WERI-Rb-1 (cell line): ENCODE measurements around the gene ADI1.
"Not testable (repeated sequence)": the region's sequence is repeated elsewhere in the genome, so short reads cannot be mapped to it uniquely, and the experiment has no call there.

Experiments
- DNase-seq: peaks from one replicate; pipeline ENCODE4 v3.0.0-alpha.2; 2020
- H3K27ac ChIP-seq: fragments of 250-450 bp; sonication (Bioruptor Pico); 2 replicates; pipeline ENCODE4 v1.5.1; 2020; ENCODE audit warnings: mild to moderate bottlenecking, moderate library complexity
- H3K27me3 ChIP-seq: fragments of 250-450 bp; sonication (Bioruptor Pico); 2 replicates; pipeline ENCODE4 v1.5.1; 2021; ENCODE audit warnings: mild to moderate bottlenecking, low read depth, moderate library complexity; ENCODE audit not compliant: insufficient read depth, severe bottlenecking
- H3K36me3 ChIP-seq: fragments of 250-450 bp; sonication (Bioruptor Pico); 2 replicates; pipeline ENCODE4 v1.5.1; 2020; ENCODE audit warnings: mild to moderate bottlenecking, moderate library complexity
- H3K4me3 ChIP-seq: 2 replicates; pipeline ENCODE4 v1.5.1; 2011; ENCODE audit warnings: low read depth, mild to moderate bottlenecking, control low read depth, low read length
- H3K9me3 ChIP-seq: fragments of 250-450 bp; sonication (Bioruptor Pico); 2 replicates; pipeline ENCODE4 v1.5.1; 2021; ENCODE audit warnings: mild to moderate bottlenecking, moderate library complexity; ENCODE audit not compliant: severe bottlenecking
- TF ChIP-seq, protein P1 (sequence below): IDR thresholded peaks from 2 replicates; pipeline ENCODE4 v1.5.1; 2011; ENCODE audit warnings: low read depth, mild to moderate bottlenecking, control low read depth, inconsistent platforms, low read length

The ADI1 gene

DNA sequence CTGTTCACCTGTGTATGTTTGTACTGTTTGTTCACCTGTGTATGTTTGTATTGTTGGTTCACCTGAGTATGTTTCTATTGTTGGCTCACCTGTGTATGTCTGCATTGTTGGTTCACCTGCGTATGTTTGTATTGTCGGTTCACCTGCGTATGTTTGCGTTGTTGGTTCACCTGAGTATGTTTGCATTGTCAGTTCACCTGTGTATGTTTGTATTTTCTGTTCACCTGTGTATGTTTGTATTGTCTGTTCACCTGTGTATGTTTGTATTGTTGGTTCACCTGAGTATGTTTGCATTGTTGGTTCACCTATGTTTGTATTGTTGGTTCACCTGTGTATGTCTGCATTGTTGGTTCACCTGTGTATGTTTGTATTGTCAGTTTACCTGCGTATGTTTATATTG, 14.6 kb downstream of the ADI1 start:
- peaks cover 41% of the 10 kb centered on the region for H3K36me3 ChIP-seq

DNA sequence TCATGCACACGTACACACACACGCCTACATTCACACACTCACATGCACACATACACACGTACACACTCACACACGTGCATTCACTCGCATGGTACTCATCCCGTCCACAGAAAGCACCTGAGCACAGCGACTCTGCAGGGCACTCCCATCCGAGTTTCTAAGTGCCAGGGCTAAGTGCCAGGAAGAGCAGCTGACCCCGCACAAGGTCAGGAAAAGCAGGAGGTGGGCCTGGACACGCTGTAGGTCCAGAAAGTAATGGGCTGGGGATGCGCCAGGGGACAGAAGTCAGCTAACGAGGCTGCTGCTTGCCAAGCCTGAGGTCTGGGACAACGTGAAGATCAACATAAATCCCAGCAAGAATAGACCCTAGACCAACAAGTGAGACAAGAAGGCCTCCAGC, 15.8 kb downstream of the ADI1 start:
- peaks cover 43% of the 10 kb centered on the region for H3K36me3 ChIP-seq
- H3K27me3 ChIP-seq = no peaks in the 10 kb centered on the region
- no peak overlapping the region for H3K4me3 ChIP-seq
- TF ChIP-seq, protein P1, sequence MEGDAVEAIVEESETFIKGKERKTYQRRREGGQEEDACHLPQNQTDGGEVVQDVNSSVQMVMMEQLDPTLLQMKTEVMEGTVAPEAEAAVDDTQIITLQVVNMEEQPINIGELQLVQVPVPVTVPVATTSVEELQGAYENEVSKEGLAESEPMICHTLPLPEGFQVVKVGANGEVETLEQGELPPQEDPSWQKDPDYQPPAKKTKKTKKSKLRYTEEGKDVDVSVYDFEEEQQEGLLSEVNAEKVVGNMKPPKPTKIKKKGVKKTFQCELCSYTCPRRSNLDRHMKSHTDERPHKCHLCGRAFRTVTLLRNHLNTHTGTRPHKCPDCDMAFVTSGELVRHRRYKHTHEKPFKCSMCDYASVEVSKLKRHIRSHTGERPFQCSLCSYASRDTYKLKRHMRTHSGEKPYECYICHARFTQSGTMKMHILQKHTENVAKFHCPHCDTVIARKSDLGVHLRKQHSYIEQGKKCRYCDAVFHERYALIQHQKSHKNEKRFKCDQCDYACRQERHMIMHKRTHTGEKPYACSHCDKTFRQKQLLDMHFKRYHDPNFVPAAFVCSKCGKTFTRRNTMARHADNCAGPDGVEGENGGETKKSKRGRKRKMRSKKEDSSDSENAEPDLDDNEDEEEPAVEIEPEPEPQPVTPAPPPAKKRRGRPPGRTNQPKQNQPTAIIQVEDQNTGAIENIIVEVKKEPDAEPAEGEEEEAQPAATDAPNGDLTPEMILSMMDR = no peak
- H3K9me3 ChIP-seq = no peaks in the 10 kb centered on the region
- DNase-seq = no peak
- H3K27ac ChIP-seq = no peak overlapping the region

More for the DNA sequence above, 14.6 kb downstream of the ADI1 start:
- TF ChIP-seq, protein P1 = no peak
- H3K9me3 ChIP-seq = no peaks in the 10 kb centered on the region
- DNase-seq = no peak
- H3K27ac ChIP-seq = no peak overlapping the region
- H3K4me3 ChIP-seq = no peak overlapping the region
- H3K27me3 ChIP-seq = no peaks in the 10 kb centered on the region

DNA sequence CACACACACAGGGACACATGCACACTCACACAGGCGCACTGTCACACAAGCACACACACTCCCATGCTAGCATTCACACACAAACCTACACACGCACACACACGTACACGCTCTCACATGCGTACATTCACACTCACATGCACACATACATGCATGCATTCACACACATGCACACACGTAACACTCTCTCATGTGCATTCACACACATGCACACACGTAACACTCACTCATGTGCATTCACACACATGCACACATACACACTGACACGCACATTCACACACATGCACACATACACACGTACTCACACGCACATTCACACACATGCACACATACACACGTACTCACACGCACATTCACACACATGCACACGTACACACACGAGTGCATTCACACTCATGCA, 16.3 kb downstream of the ADI1 start:
- no peak overlapping the region for H3K4me3 ChIP-seq
- no peaks in the 10 kb centered on the region for H3K27me3 ChIP-seq
- H3K9me3 ChIP-seq = no peaks in the 10 kb centered on the region
- no peak for DNase-seq
- H3K27ac ChIP-seq = no peak overlapping the region
- H3K36me3 ChIP-seq = peaks cover 45% of the 10 kb centered on the region
- TF ChIP-seq, protein P1 = no peak

DNA sequence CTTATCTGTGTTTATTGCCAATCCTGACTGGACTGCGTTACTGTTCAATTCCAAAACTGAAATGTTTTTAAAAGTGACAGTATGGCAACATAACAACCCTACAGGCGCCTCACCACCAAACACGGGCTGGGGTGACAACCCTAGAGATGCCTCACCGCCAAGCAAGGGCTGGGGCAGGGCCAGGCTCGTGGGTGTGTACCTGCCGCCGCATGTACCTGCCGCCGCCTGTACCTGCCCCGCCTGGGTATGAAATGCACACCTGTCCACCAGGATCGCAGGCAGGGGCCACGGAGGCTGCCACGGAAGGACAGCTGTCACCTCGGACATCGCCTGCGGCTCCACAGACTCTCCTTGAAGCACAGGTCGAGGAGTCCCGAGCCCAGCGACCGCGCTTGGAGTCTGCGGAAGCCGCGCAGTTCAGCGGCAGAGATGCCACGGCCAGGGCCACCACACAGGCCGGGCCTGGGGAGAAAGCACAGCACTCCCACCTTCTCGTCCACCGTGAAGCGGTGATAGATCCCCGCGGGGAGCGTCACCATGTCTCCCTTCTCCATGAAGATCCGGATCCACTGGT, 18.9 kb downstream of the ADI1 start:
- no peaks in the 10 kb centered on the region for H3K27me3 ChIP-seq
- peaks cover 63% of the 10 kb centered on the region for H3K36me3 ChIP-seq
- peak; percentile 9 for DNase-seq
- H3K4me3 ChIP-seq = no peak overlapping the region
- no peaks in the 10 kb centered on the region for H3K9me3 ChIP-seq
- TF ChIP-seq, protein P1 = no peak
- no peak overlapping the region for H3K27ac ChIP-seq

DNA sequence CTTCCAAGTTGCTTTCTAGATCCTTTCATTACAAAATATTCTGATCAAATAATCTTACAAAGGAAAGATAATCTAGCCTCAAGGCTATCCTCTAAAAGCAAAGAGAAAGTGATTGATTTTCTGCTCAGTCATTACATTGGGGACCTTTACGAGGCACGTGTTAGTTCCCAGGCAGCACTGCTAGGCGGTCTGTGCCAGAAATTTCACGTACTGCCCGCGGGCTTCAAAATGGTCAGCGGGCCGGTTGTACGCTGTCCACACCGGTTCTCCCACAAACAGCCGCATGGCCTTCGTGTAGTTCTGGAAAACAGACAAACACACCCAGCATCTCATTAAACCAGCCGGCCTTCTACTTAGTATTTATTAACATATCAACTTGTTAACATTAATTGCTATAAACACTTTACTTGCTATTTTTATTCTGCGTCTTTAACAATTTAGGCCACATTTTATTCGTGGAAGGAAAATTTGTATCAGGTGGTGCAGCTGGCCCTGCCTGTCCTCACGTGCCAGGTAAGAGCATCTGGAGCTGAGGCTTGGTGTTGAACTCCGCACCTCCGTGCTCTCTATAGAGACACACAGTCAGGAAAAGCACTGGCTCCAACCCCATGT, 20.4 kb downstream of the ADI1 start:
- H3K4me3 ChIP-seq = no peak overlapping the region
- H3K27ac ChIP-seq = no peak overlapping the region
- H3K9me3 ChIP-seq = no peaks in the 10 kb centered on the region
- no peaks in the 10 kb centered on the region for H3K27me3 ChIP-seq
- peak; percentile 4 for DNase-seq
- H3K36me3 ChIP-seq = peaks cover 53% of the 10 kb centered on the region
- TF ChIP-seq, protein P1 = no peak

DNA sequence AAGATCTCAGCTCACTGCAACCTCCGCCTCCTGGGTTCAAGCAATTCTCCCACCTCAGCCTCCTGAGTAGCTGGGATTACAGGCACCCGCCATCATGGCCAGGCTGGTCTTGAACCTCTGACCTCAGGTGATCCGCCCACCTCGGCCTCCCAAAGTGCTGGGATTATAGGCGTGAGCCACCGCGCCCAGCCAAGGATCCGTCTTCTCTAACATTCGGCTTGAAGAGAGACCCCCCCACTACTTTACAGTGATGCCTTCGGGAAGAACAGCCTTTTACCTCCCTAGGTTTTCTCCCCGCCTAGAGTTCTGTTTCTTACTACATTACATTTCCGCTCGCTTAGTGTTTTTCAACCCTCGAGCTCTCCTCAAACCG, 22.6 kb downstream of the ADI1 start:
- peaks cover 48% of the 10 kb centered on the region for H3K36me3 ChIP-seq
- not testable (repeated sequence) for H3K9me3 ChIP-seq, H3K27ac ChIP-seq, H3K27me3 ChIP-seq, H3K4me3 ChIP-seq
- DNase-seq = peak; percentile 6
